GM12864 (cell line): ENCODE results near the gene AKIRIN2.
"Not testable (repeated sequence)": the region's sequence is repeated elsewhere in the genome, so short reads cannot be mapped to it uniquely, and the experiment has no call there.

ENCODE experiments used
- DNase-seq: peaks from one replicate; pipeline ENCODE4 v3.0.0-alpha.2; 2011; ENCODE audit warnings: low read depth
- H3K4me3 ChIP-seq: 2 replicates; pipeline ENCODE4 v1.5.1; 2011; ENCODE audit warnings: mild to moderate bottlenecking, low read depth, low read length, control low read depth
- CTCF ChIP-seq: IDR thresholded peaks from 2 replicates; pipeline ENCODE4 v1.5.1; 2011; ENCODE audit warnings: low read depth, mild to moderate bottlenecking, moderate library complexity, low read length, control low read depth, inconsistent platforms; ENCODE audit errors: missing control alignments

Gene AKIRIN2

GRCh38 chr6:87702589-87702945, 534 bp upstream of the AKIRIN2 start:
- DNase-seq, result no peak
- no peak for TF ChIP-seq CTCF
- peak overlapping the region; percentile 100 for H3K4me3 ChIP-seq

GRCh38 chr6:87701344-87701675, 723 bp downstream of the AKIRIN2 start:
- no peak for TF ChIP-seq CTCF
- no peak for DNase-seq

GRCh38 chr6:87700397-87701343, 1.4 kb downstream of the AKIRIN2 start:
- H3K4me3 ChIP-seq, result peak overlapping the region; percentile 100
- no peak for TF ChIP-seq CTCF
- DNase-seq, result no peak

More at GRCh38 chr6:87701344-87701675, 723 bp downstream of the AKIRIN2 start:
- H3K4me3 ChIP-seq, result peak overlapping the region; percentile 100

GRCh38 chr6:87699576-87699975, 2.5 kb downstream of the AKIRIN2 start:
- DNase-seq, result no peak
- TF ChIP-seq CTCF, result no peak
- peak overlapping the region; percentile 100 for H3K4me3 ChIP-seq

- peak overlapping the region; percentile 100 for H3K4me3 ChIP-seq
- no peak for TF ChIP-seq CTCF
- DNase-seq, result no peak
Measured at GRCh38 chr6:87698547-87699006, 3.5 kb downstream of the AKIRIN2 start.

GRCh38 chr6:87697581-87698546, 4.2 kb downstream of the AKIRIN2 start:
- no peak for TF ChIP-seq CTCF

GRCh38 chr6:87696817-87697216, 5.2 kb downstream of the AKIRIN2 start:
- not testable (repeated sequence) for H3K4me3 ChIP-seq, DNase-seq

More at GRCh38 chr6:87697581-87698546, 4.2 kb downstream of the AKIRIN2 start:
- no peak for DNase-seq
- peak overlapping the region; percentile 100 for H3K4me3 ChIP-seq
